ENCODE results near the gene FAM78A. TPM values are rescaled to one million over a fixed set of nuclear protein-coding genes. Genes with fewer than 3 reads are reported as not detected.
A peak's percentile ranks its signal among the peaks of the same experiment; 100 is the strongest.

FAM78A gene
- total and polyA plus RNA-seq, 7 donors = 0.60 to 11.9 (median 2.0) TPM

- Histone ChIP-seq H3K4me1 (peaks cover 0 to 3% (median 0%) of the 10 kb centered on the region in 4 donors), H3K36me3 (no peaks in the 10 kb centered on the region), H3K27me3 (no peaks in the 10 kb centered on the region), H3K27ac (peak overlapping the region in 1 of 4 donors; percentile 68), H3K9me3 (no peaks in the 10 kb centered on the region), H3K4me3 (no peak overlapping the region)
- DNase-seq = no peak
- TF ChIP-seq EP300 (IDR thresholded peaks at IDR 0.05) = no peak
- intact Hi-C loops (cut with DNase I) = no loop called here
- WGBS, 2 donors = 87 to 92% methylated on average over 15 of the region's 15 CpGs
Observed at GRCh38 chr9:131257266-131258025, 18.9 kb downstream of the FAM78A start.

GRCh38 chr9:131255676-131256197, 20.6 kb downstream of the FAM78A start:
- intact Hi-C loops (cut with DNase I) = no loop called here
- Histone ChIP-seq H3K27ac (peak overlapping the region; percentile 42 to 68 (median 52)), H3K4me3 (no peak overlapping the region), H3K36me3 (no peaks in the 10 kb centered on the region), H3K4me1 (peaks cover 0 to 3% (median 0%) of the 10 kb centered on the region in 4 donors), H3K9me3 (no peaks in the 10 kb centered on the region), H3K27me3 (no peaks in the 10 kb centered on the region)
- whole genome bisulfite sequencing, 2 donors = 51 to 66% methylated on average over 8 of the region's 8 CpGs
- DNase-seq = no peak
- TF ChIP-seq POLR2AphosphoS5 (IDR thresholded peaks at IDR 0.05) (no peak), CTCF (IDR thresholded peaks at IDR 0.05) (no peak), POLR2A (IDR thresholded peaks at IDR 0.05) (no peak), EP300 (IDR thresholded peaks at IDR 0.05) (no peak)

- Histone ChIP-seq H3K4me3 (no peak overlapping the region), H3K9me3 (no peaks in the 10 kb centered on the region), H3K4me1 (peaks cover 0 to 3% (median 0%) of the 10 kb centered on the region in 4 donors), H3K27me3 (no peaks in the 10 kb centered on the region), H3K27ac (peak overlapping the region in 3 of 4 donors; percentile 31 to 47 (median 40)), H3K36me3 (no peaks in the 10 kb centered on the region)
- WGBS, 2 donors = 86 to 90% methylated on average over 14 of the region's 14 CpGs
- TF ChIP-seq POLR2A (IDR thresholded peaks at IDR 0.05) (no peak), POLR2AphosphoS5 (IDR thresholded peaks at IDR 0.05) (no peak), EP300 (IDR thresholded peaks at IDR 0.05) (no peak), CTCF (IDR thresholded peaks at IDR 0.05) (no peak)
- intact Hi-C loops (cut with DNase I) = no loop called here
- DNase-seq = no peak
Observed at GRCh38 chr9:131254626-131255025, 21.7 kb downstream of the FAM78A start.

- Histone ChIP-seq H3K36me3 (no peaks in the 10 kb centered on the region), H3K9me3 (no peaks in the 10 kb centered on the region), H3K4me1 (peaks cover 0 to 3% (median 0%) of the 10 kb centered on the region in 4 donors), H3K27ac (peak overlapping the region in 3 of 4 donors; percentile 31 to 47 (median 40)), H3K27me3 (no peaks in the 10 kb centered on the region), H3K4me3 (no peak overlapping the region)
- 62 to 84% methylated on average over 14 of the region's 14 CpGs for WGBS, 2 donors
- intact Hi-C loops (cut with DNase I) = no loop called here
- peak in 1 of 4 donors; percentile 19 for TF ChIP-seq POLR2AphosphoS5 (IDR thresholded peaks at IDR 0.05)
- no peak for TF ChIP-seq POLR2A (IDR thresholded peaks at IDR 0.05)
- DNase-seq = no peak
Observed at GRCh38 chr9:131253891-131254491, 22.3 kb downstream of the FAM78A start.

GRCh38 chr9:131252120-131252519, 24.2 kb downstream of the FAM78A start:
- H3K4me3 ChIP-seq = peak overlapping the region in 2 of 4 donors; percentile 19 to 29
- H3K9me3 ChIP-seq = no peaks in the 10 kb centered on the region
- no peaks in the 10 kb centered on the region for H3K27me3 ChIP-seq
- intact Hi-C loops (cut with DNase I) = no loop called here
- TF ChIP-seq POLR2A (IDR thresholded peaks at IDR 0.05) = no peak
- no peak for TF ChIP-seq CTCF (IDR thresholded peaks at IDR 0.05)
- no peak for TF ChIP-seq POLR2AphosphoS5 (IDR thresholded peaks at IDR 0.05)
- TF ChIP-seq EP300 (IDR thresholded peaks at IDR 0.05) = no peak
- 82 to 87% methylated on average over 23 of the region's 23 CpGs for WGBS, 2 donors
- no peak for DNase-seq
- peaks cover 0 to 3% (median 0%) of the 10 kb centered on the region in 4 donors for H3K4me1 ChIP-seq
- peak overlapping the region in 2 of 4 donors; percentile 35 to 47 for H3K27ac ChIP-seq
- no peaks in the 10 kb centered on the region for H3K36me3 ChIP-seq

Data from sigmoid colon (tissue), 7 donors.